Spleen (tissue), 11 donors: ENCODE measurements around the gene CASP9. TPM values are rescaled to one million over a fixed set of nuclear protein-coding genes. Genes with fewer than 3 reads are reported as not detected.
A peak's percentile ranks its signal among the peaks of the same experiment; 100 is the strongest.

Experiments used
- DNase-seq: peaks from one replicate; pipeline ENCODE4 v3.0.0-alpha.2; 2020
- H3K27ac ChIP-seq, 8 donors: fragments of 200-600 bp; sonication (generic) in 7 of 8; 1 replicate in 4 of 8; 2 replicates in 4 of 8; pipeline versions ENCODE4 v1.5.0 to v1.8.0; 2016 to 2021; ENCODE audit warnings: inconsistent platforms in 4 of 8, mild to moderate bottlenecking in 4 of 8, moderate library complexity in 1 of 8
- H3K27me3 ChIP-seq, 7 donors: fragments of 200-600 bp; sonication (generic) in 6 of 7; replicated peaks in 1 of 7; 1 replicate in 4 of 7; 2 replicates in 3 of 7; pipeline versions ENCODE4 v1.5.0 to v1.8.0; 2016 to 2021; ENCODE audit warnings: inconsistent platforms in 3 of 7, mild to moderate bottlenecking in 1 of 7
- H3K36me3 ChIP-seq, 6 donors: fragments of 200-600 bp; sonication (generic) in 5 of 6; 1 replicate in 4 of 6; 2 replicates in 2 of 6; pipeline versions ENCODE4 v1.5.0 to v1.8.0; 2016 to 2021; ENCODE audit warnings: inconsistent platforms in 2 of 6
- H3K4me1 ChIP-seq, 6 donors: fragments of 200-600 bp; sonication (generic) in 5 of 6; 1 replicate in 3 of 6; 2 replicates in 3 of 6; pipeline versions ENCODE4 v1.5.0 to v1.8.0; 2016 to 2021; ENCODE audit warnings: inconsistent platforms in 3 of 6
- H3K4me3 ChIP-seq, 8 donors: fragments of 200-600 bp; sonication (generic) in 7 of 8; 1 replicate in 4 of 8; 2 replicates in 4 of 8; pipeline versions ENCODE4 v1.5.0 to v1.8.0; 2016 to 2021; ENCODE audit warnings: inconsistent platforms in 4 of 8, mild to moderate bottlenecking in 4 of 8, moderate library complexity in 2 of 8
- H3K9me3 ChIP-seq, 8 donors: fragments of 200-600 bp; sonication (generic) in 7 of 8; 1 replicate in 4 of 8; 2 replicates in 4 of 8; pipeline versions ENCODE4 v1.5.0 to v1.8.0; 2016 to 2021; ENCODE audit warnings: inconsistent platforms in 4 of 8
- CTCF ChIP-seq, 11 experiments: fragments of 200-600 bp in 7 of 11; fragments of 450-650 bp in 4 of 11; sonication (generic) in 4 of 11; IDR thresholded peaks in 8 of 11; conservative IDR thresholded peaks in 3 of 11; 1 replicate in 7 of 11; 2 replicates in 4 of 11; pipeline versions ENCODE4 v1.4.0 to v1.8.0; 2016 to 2021; ENCODE audit warnings: antibody characterized with exemption in 11 of 11, inconsistent platforms in 4 of 11, mild to moderate bottlenecking in 1 of 11
- POLR2A ChIP-seq, 3 donors: fragments of 450-650 bp; IDR thresholded peaks; one replicate each; pipeline ENCODE4 v1.5.1; 2017; ENCODE audit warnings: antibody characterized with exemption in 3 of 3, mild to moderate bottlenecking in 1 of 3
- POLR2AphosphoS5 ChIP-seq, 3 donors: sonication (generic); formaldehyde crosslinking; IDR thresholded peaks; one replicate each; pipeline ENCODE4 v1.5.1; 2017; ENCODE audit warnings: antibody characterized with exemption in 3 of 3
- WGBS, 5 donors: extraction: QIAGEN DNeasy Blood & Tissue Kit in 3 of 5; methylation state at CpG; one replicate each; pipeline versions ENCODE4 v1.1.5 to v1.1.7; 2013 to 2018; 5-methylcytosine and 5-hydroxymethylcytosine counted together
- intact Hi-C: fragments of 100-400 bp; cut with DNase I; formaldehyde crosslinking; loops from one replicate; pipeline ENCODE4 v1.15.0; 2023; ENCODE audit warnings: low total_unique reads
- polyA plus RNA-seq, 3 donors: library from polyadenylated mRNA; stranded (reverse); fragments of 200-250 nt; gene quantifications; one replicate each; pipeline ENCODE4 v1.2.1, GENCODE V29; 2013
- total RNA-seq, 7 donors: library from RNA; depleted of rRNA in 3 of 7; stranded (reverse); fragments of >200 nt in 3 of 7; fragmentation: NEBNext Ultra II Directional in 4 of 7; extraction: Animal tissue kit (Norgen Biotek cat#: 25700) in 4 of 7; gene quantifications; one replicate each; pipeline versions ENCODE4 v1.1.0 to v1.2.1, GENCODE V29; 2016 to 2021
- donor health status: healthy with polysubstance abuse.
- donor health status: DM: no; HTN: no; CAD: no; lungs with moderate emphysema.
- donor health status: DM: no; HTN: no; CAD: no.
- donor health status: Bipolar disorder and iron deficiency.
- donor health status: healthy.
- donor health status: DM: no; HTN: no; CAD: no.
- donor health status: DM: yes; HTN: yes; CAD: no.

The CASP9 gene
- total and polyA plus RNA-seq, 10 donors, result 10.3 to 17.7 (median 11.5) TPM

DNA sequence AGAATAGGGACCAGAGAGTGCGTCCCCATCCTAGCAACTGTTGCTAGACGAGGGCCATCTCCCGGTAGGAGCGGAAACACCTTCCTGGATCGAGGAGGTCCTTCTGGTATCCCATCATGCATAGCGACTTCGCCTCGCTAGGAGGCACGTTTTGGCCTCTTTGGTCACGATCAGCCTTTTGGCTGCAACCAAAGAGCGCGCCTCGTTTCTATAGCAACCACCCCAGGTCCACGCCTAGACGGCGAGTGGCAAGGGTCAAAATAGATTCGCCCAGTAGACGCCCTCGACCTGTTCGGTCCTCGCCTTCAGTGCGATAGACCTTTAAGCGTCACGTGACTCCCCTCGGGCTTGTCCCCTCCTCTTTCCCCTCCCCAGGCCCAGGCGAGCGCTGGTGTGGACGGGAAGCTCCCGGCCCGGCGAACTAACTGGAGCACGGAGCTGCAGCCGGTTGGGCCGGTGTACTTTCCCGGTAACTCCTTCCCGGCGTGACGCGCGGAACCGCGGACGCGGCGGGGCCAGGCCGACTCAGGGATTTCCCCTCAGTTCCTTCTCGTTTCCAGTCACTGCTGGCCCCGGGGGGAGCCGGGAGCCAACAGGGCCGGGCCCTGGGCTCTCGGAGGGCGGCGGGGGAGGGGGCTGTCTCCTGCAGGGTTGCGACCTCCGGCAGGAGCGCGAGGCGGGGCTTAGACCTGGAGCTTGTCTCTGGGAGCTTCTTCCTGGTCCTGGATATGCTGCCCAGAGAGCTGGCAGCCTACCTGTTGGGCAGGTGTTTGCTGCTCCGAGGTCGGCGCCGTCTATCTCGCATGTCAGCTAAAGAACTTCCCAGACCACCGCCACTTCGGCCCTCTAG, 2.7 kb upstream of the CASP9 start, which contains the start of gene DNAJC16:
TSS of gene DNAJC16 (plus strand) at position 359 of the 850 bp plus-strand sequence. CDS start 2,258 bp downstream, outside the sequence.
- Histone ChIP-seq H3K27me3 (no peaks in the 10 kb centered on the region), H3K4me1 (peaks cover 19 to 72% (median 42%) of the 10 kb centered on the region in 6 donors), H3K27ac (peak within 1 kb of the TSS; percentile 88 to 99 (median 96)), H3K36me3 (peaks cover 0 to 24% (median 8%) of the 10 kb centered on the region in 6 donors), H3K9me3 (no peaks in the 10 kb centered on the region), H3K4me3 (peak within 1 kb of the TSS; percentile 65 to 92 (median 80))
- TF ChIP-seq POLR2AphosphoS5 (IDR thresholded peaks at IDR 0.05), result peak; percentile 94 to 96 (median 96)
- peak in 7 of 11 experiments; percentile 17 to 61 (median 46) for TF ChIP-seq CTCF (IDR thresholded peaks at IDR 0.05 in 8 of 11, conservative IDR thresholded peaks at IDR 0.05 in 3 of 11)
- peak in 2 of 3 donors; percentile 26 to 50 for TF ChIP-seq POLR2A (IDR thresholded peaks at IDR 0.05)
- intact Hi-C loops, result loop anchor here (10.0 kb wide), 1 partner anchor 88 kb away; the partner anchor contains the start of gene DDI2
- WGBS, 5 donors, result 0 to 1% (median 0%) methylated on average over 33 to 65 of the region's 65 CpGs
- DNase-seq, result peak; percentile 99

GRCh38 chr1:15526021-15526489, 2.0 kb upstream of the CASP9 start:
- H3K27me3 ChIP-seq, result no peaks in the 10 kb centered on the region
- peaks cover 0 to 21% (median 4%) of the 10 kb centered on the region in 6 donors for H3K36me3 ChIP-seq
- H3K4me1 ChIP-seq, result peaks cover 19 to 67% (median 44%) of the 10 kb centered on the region in 6 donors
- intact Hi-C loops, result loop anchor here (10.0 kb wide), 1 partner anchor 89 kb away; the partner anchor contains the start of gene DDI2
- DNase-seq, result peak; percentile 80
- WGBS, 5 donors, result 16 to 22% (median 20%) methylated on average over 9 of the region's 9 CpGs
- peak overlapping the region; percentile 37 to 99 (median 96) for H3K27ac ChIP-seq
- H3K4me3 ChIP-seq, result peak overlapping the region in 7 of 8 donors; percentile 65 to 92 (median 82)
- TF ChIP-seq POLR2A (IDR thresholded peaks at IDR 0.05), result no peak
- no peak for TF ChIP-seq CTCF (IDR thresholded peaks at IDR 0.05 in 8 of 11, conservative IDR thresholded peaks at IDR 0.05 in 3 of 11)
- no peak for TF ChIP-seq POLR2AphosphoS5 (IDR thresholded peaks at IDR 0.05)
- no peaks in the 10 kb centered on the region for H3K9me3 ChIP-seq

GRCh38 chr1:15525050-15526020, 1.3 kb upstream of the CASP9 start:
- peak overlapping the region; percentile 42 to 92 (median 80) for H3K4me3 ChIP-seq
- H3K27me3 ChIP-seq, result no peaks in the 10 kb centered on the region
- TF ChIP-seq CTCF (IDR thresholded peaks at IDR 0.05 in 8 of 11, conservative IDR thresholded peaks at IDR 0.05 in 3 of 11), result no peak
- no peak for TF ChIP-seq POLR2A (IDR thresholded peaks at IDR 0.05)
- TF ChIP-seq POLR2AphosphoS5 (IDR thresholded peaks at IDR 0.05), result peak in 1 of 3 donors; percentile 61
- peaks cover 0 to 14% (median under 1%) of the 10 kb centered on the region in 6 donors for H3K36me3 ChIP-seq
- H3K4me1 ChIP-seq, result peaks cover 19 to 67% (median 44%) of the 10 kb centered on the region in 6 donors
- intact Hi-C loops, result loop anchor here (10.0 kb wide), 1 partner anchor 89 kb away; the partner anchor contains the start of gene DDI2
- DNase-seq, result no peak
- 3 to 4% (median 4%) methylated on average over 32 to 40 of the region's 40 CpGs for WGBS, 5 donors
- H3K9me3 ChIP-seq, result no peaks in the 10 kb centered on the region
- peak overlapping the region; percentile 88 to 99 (median 96) for H3K27ac ChIP-seq
